ENCODE measurements around the gene FECH. TPM values are rescaled to one million over a fixed set of nuclear protein-coding genes. Genes with fewer than 3 reads are reported as not detected.
"Not testable (repeated sequence)": the region's sequence is repeated elsewhere in the genome, so short reads cannot be mapped to it uniquely, and the experiment has no call there.

FECH gene
- total RNA-seq, 1 experiment from 2014 or later = 17.1 TPM

- POLR2A ChIA-PET = no interaction called here
- Histone ChIP-seq H3K36me3 (ENCODE audit: control insufficient read depth, insufficient read depth, low read length) (no peaks in the 10 kb centered on the region), H3K4me1 (peaks cover 13% of the 10 kb centered on the region), H3K9me3 (no peaks in the 10 kb centered on the region), H3K4me3 (ENCODE audit: low read depth, low read length) (no peak overlapping the region), H3K27me3 (replicated peaks; ENCODE audit: control insufficient read depth, insufficient read depth, low read length) (no peaks in the 10 kb centered on the region)
- intact Hi-C loops (cut with micrococcal nuclease; ENCODE audit: unreplicated experiment) = no loop called here
- CTCF ChIA-PET = no interaction called here
- no peaks in the 10 kb centered on the region for H3K27me3 Mint-ChIP-seq (ENCODE audit: insufficient read depth, unreplicated experiment)
- H3K9me3 Mint-ChIP-seq (ENCODE audit: unreplicated experiment) = no peaks in the 10 kb centered on the region
- no peak overlapping the region for H3K27ac Mint-ChIP-seq (ENCODE audit: unreplicated experiment)
- no peak overlapping the region for H3K4me3 Mint-ChIP-seq (ENCODE audit: unreplicated experiment)
- no peaks in the 10 kb centered on the region for H3K36me3 Mint-ChIP-seq (ENCODE audit: insufficient read depth, unreplicated experiment)
- BruUV-seq (replicated peaks) = no TSS peak
- peaks cover 28% of the 10 kb centered on the region for H3K4me1 Mint-ChIP-seq (ENCODE audit: low read depth, unreplicated experiment)
- TF ChIP-seq CTCF (IDR thresholded peaks at IDR 0.05; ENCODE audit: insufficient read depth in 1 of 2, low read depth in 1 of 2, low read length in 1 of 2, severe bottlenecking in 1 of 2, unreplicated experiment in 1 of 2) = no peak
- no peak for DNase-seq
Measured at GRCh38 chr18:57529151-57529550, 57.4 kb downstream of the FECH start.

GRCh38 chr18:57527556-57528229 lies 58.8 kb downstream of the FECH start:
- peak; percentile 60 to 75 for DNase-seq
- H3K27me3 ChIP-seq (replicated peaks; ENCODE audit: control insufficient read depth, insufficient read depth, low read length) = no peaks in the 10 kb centered on the region
- intact Hi-C loops (cut with micrococcal nuclease; ENCODE audit: unreplicated experiment) = no loop called here
- H3K36me3 ChIP-seq (ENCODE audit: control insufficient read depth, insufficient read depth, low read length) = no peaks in the 10 kb centered on the region
- no TSS peak for BruUV-seq (replicated peaks)
- CTCF ChIA-PET = no interaction called here
- H3K9me3 Mint-ChIP-seq (ENCODE audit: unreplicated experiment) = no peaks in the 10 kb centered on the region
- H3K4me3 ChIP-seq (ENCODE audit: low read depth, low read length) = no peak overlapping the region
- peaks cover 13% of the 10 kb centered on the region for H3K4me1 Mint-ChIP-seq (ENCODE audit: low read depth, unreplicated experiment)
- H3K27me3 Mint-ChIP-seq (ENCODE audit: insufficient read depth, unreplicated experiment) = no peaks in the 10 kb centered on the region
- peak overlapping the region; percentile 46 for H3K4me3 Mint-ChIP-seq (ENCODE audit: unreplicated experiment)
- peaks cover 6% of the 10 kb centered on the region; the same call in 1 of the 2 replicates for H3K4me1 ChIP-seq
- POLR2A ChIA-PET = no interaction called here
- peak overlapping the region; percentile 34 for H3K27ac Mint-ChIP-seq (ENCODE audit: unreplicated experiment)
- no peaks in the 10 kb centered on the region for H3K36me3 Mint-ChIP-seq (ENCODE audit: insufficient read depth, unreplicated experiment)
- H3K9me3 ChIP-seq = no peaks in the 10 kb centered on the region
- TF ChIP-seq CTCF (IDR thresholded peaks at IDR 0.05; ENCODE audit: insufficient read depth in 1 of 2, low read depth in 1 of 2, low read length in 1 of 2, severe bottlenecking in 1 of 2, unreplicated experiment in 1 of 2) = no peak

- Mint-ChIP-seq H3K4me3 (ENCODE audit: unreplicated experiment) (no peak overlapping the region), H3K4me1 (ENCODE audit: low read depth, unreplicated experiment) (peaks cover 11% of the 10 kb centered on the region), H3K36me3 (ENCODE audit: insufficient read depth, unreplicated experiment) (no peaks in the 10 kb centered on the region), H3K27me3 (ENCODE audit: insufficient read depth, unreplicated experiment) (no peaks in the 10 kb centered on the region), H3K27ac (ENCODE audit: unreplicated experiment) (no peak overlapping the region), H3K9me3 (ENCODE audit: unreplicated experiment) (no peaks in the 10 kb centered on the region)
- CTCF ChIA-PET = no interaction called here
- intact Hi-C loops (cut with micrococcal nuclease; ENCODE audit: unreplicated experiment) = no loop called here
- Histone ChIP-seq H3K4me3 (ENCODE audit: low read depth, low read length) (no peak overlapping the region), H3K4me1 (peaks cover 4% of the 10 kb centered on the region; the same call in 1 of the 2 replicates), H3K9me3 (no peaks in the 10 kb centered on the region), H3K36me3 (ENCODE audit: control insufficient read depth, insufficient read depth, low read length) (no peaks in the 10 kb centered on the region), H3K27me3 (replicated peaks; ENCODE audit: control insufficient read depth, insufficient read depth, low read length) (no peaks in the 10 kb centered on the region)
- POLR2A ChIA-PET = no interaction called here
- DNase-seq = no peak
- BruUV-seq (replicated peaks) = no TSS peak
- no peak for TF ChIP-seq CTCF (IDR thresholded peaks at IDR 0.05; ENCODE audit: insufficient read depth in 1 of 2, low read depth in 1 of 2, low read length in 1 of 2, severe bottlenecking in 1 of 2, unreplicated experiment in 1 of 2)
Measured at GRCh38 chr18:57523171-57523956, 63.1 kb downstream of the FECH start.

- H3K4me3 ChIP-seq (ENCODE audit: low read depth, low read length); H3K9me3 Mint-ChIP-seq (ENCODE audit: unreplicated experiment); H3K27me3 Mint-ChIP-seq (ENCODE audit: insufficient read depth, unreplicated experiment); H3K9me3 ChIP-seq; POLR2A ChIA-PET; H3K4me1 Mint-ChIP-seq (ENCODE audit: low read depth, unreplicated experiment); H3K27ac Mint-ChIP-seq (ENCODE audit: unreplicated experiment); DNase-seq; H3K4me1 ChIP-seq; H3K36me3 ChIP-seq (ENCODE audit: control insufficient read depth, insufficient read depth, low read length); CTCF ChIA-PET; intact Hi-C loops (cut with micrococcal nuclease; ENCODE audit: unreplicated experiment); H3K4me3 Mint-ChIP-seq (ENCODE audit: unreplicated experiment); H3K27me3 ChIP-seq (replicated peaks; ENCODE audit: control insufficient read depth, insufficient read depth, low read length); H3K36me3 Mint-ChIP-seq (ENCODE audit: insufficient read depth, unreplicated experiment); BruUV-seq (replicated peaks): not testable (repeated sequence)
Measured at GRCh38 chr18:57522348-57522747, 64.2 kb downstream of the FECH start.

Data from Caco-2 (cell line).